K562 (cell line): ENCODE results near the gene NXN. TPM values are rescaled to one million over a fixed set of nuclear protein-coding genes. Genes with fewer than 3 reads are reported as not detected.

Experiments used
- CBFA2T3 ChIP-seq: fragments of 450-650 bp; IDR thresholded peaks from 2 replicates; pipeline ENCODE4 v1.6.1; 2017
- E2F8 ChIP-seq: fragments of 450-650 bp; IDR thresholded peaks from 2 replicates; pipeline ENCODE4 v1.7.1; 2018; ENCODE audit warnings: mild to moderate bottlenecking, low read depth; ENCODE audit not compliant: partially characterized antibody
- GATAD2A ChIP-seq: fragments of 450-650 bp; IDR thresholded peaks from 2 replicates; pipeline ENCODE4 v1.6.1; 2017
- GTF2A2 ChIP-seq: IDR thresholded peaks from 2 replicates; pipeline ENCODE4 v1.6.1; 2016; ENCODE audit warnings: mild to moderate bottlenecking, missing genetic modification characterization, missing compliant biosample characterization
- JUN ChIP-seq, 2 experiments: sonication (generic) in 1 of 2; formaldehyde crosslinking in 1 of 2; IDR thresholded peaks; 2 replicates each; pipeline versions ENCODE4 v1.6.1 to v1.8.0; 2012 to 2022; ENCODE audit warnings: borderline replicate concordance in 2 of 2, mild to moderate bottlenecking in 2 of 2, improper control_type of control experiment in 1 of 2, low read depth in 1 of 2, low read length in 1 of 2, missing genetic modification reagents in 1 of 2
- MAX ChIP-seq: sonication (generic); formaldehyde crosslinking; IDR thresholded peaks from 2 replicates; pipeline ENCODE4 v1.9.0; 2022; ENCODE audit warnings: mild to moderate bottlenecking, missing genetic modification reagents
- MBD2 ChIP-seq: sonication (generic); IDR thresholded peaks from 2 replicates; pipeline ENCODE4 v1.6.1; 2016; ENCODE audit warnings: low read depth, borderline replicate concordance
- MEIS2 ChIP-seq: fragments of 450-650 bp; IDR thresholded peaks from 2 replicates; pipeline ENCODE4 v1.6.1; 2014; ENCODE audit warnings: mild to moderate bottlenecking; ENCODE audit not compliant: partially characterized antibody
- MLLT1 ChIP-seq, 2 experiments: fragments of 450-650 bp; IDR thresholded peaks; 2 replicates each; pipeline ENCODE4 v1.6.1; 2016
- MTA3 ChIP-seq: fragments of 450-650 bp; formaldehyde crosslinking; IDR thresholded peaks from 2 replicates; pipeline ENCODE4 v1.6.1; 2017; ENCODE audit warnings: mild to moderate bottlenecking, borderline replicate concordance
- NCOA6 ChIP-seq: fragments of 450-650 bp; IDR thresholded peaks from 2 replicates; pipeline ENCODE4 v1.6.1; 2017; ENCODE audit warnings: mild to moderate bottlenecking
- NELFE ChIP-seq: IDR thresholded peaks from 2 replicates; pipeline ENCODE4 v1.6.1; 2011; ENCODE audit warnings: mild to moderate bottlenecking; ENCODE audit not compliant: insufficient read depth, insufficient read length
- POLR2AphosphoS2 ChIP-seq: IDR thresholded peaks from 2 replicates; pipeline ENCODE4 v1.6.1; 2012; ENCODE audit warnings: low read length, improper control_type of control experiment
- SMARCE1 ChIP-seq: fragments of 450-650 bp; IDR thresholded peaks from 2 replicates; pipeline ENCODE4 v1.7.1; 2016; ENCODE audit warnings: mild to moderate bottlenecking
- TFE3 ChIP-seq: fragments of 450-650 bp; formaldehyde crosslinking; IDR thresholded peaks from 2 replicates; pipeline ENCODE4 v1.4.0; 2020; ENCODE audit warnings: mild to moderate bottlenecking, mixed read lengths
- TRIM24 ChIP-seq, 2 experiments: fragments of 450-650 bp; IDR thresholded peaks; 2 replicates each; pipeline ENCODE4 v1.6.1; 2016
- ZBTB2 ChIP-seq: fragments of 450-650 bp; IDR thresholded peaks from 2 replicates; pipeline ENCODE4 v1.6.1; 2016; ENCODE audit warnings: antibody characterized with exemption
- ZNF239 ChIP-seq: fragments of 250-450 bp; sonication (Bioruptor Pico); IDR thresholded peaks from 2 replicates; pipeline ENCODE4 v1.4.0; 2020; ENCODE audit warnings: mild to moderate bottlenecking
- ZNF395 ChIP-seq: fragments of 200-800 bp; sonication (Bioruptor generic); IDR thresholded peaks from 2 replicates; pipeline ENCODE4 v1.6.1; 2017; ENCODE audit warnings: missing genetic modification characterization, missing compliant biosample characterization
- ZNF830 ChIP-seq: fragments of 250-450 bp; sonication (Bioruptor Pico); IDR thresholded peaks from 2 replicates; pipeline ENCODE4 v1.5.0; 2021; ENCODE audit warnings: mild to moderate bottlenecking
- polyA plus RNA-seq, 8 experiments: library from polyadenylated mRNA; depleted of rRNA in 4 of 8; stranded (reverse) in 5 of 8; unstranded in 3 of 8; fragments of >200 nt; fragmentation: Nextera tagmentation in 2 of 8; fragmentation: Illumina TruSeq in 1 of 8; extraction: Ambion mirVana in 2 of 8; extraction: Trizol in 1 of 8; gene quantifications; 2 replicates each; pipeline versions ENCODE4 v1.2.1 to v1.2.3, GENCODE V29; 2011 to 2014; ENCODE audit warnings: inconsistent platforms in 1 of 8, missing spikeins in 1 of 8
- total RNA-seq, 7 experiments: library from RNA; depleted of rRNA in 6 of 7; stranded (reverse); fragments of >200 nt in 6 of 7; fragmentation: Illumina TruSeq in 2 of 7; extraction: Trizol in 2 of 7; gene quantifications; 2 replicates each; pipeline versions ENCODE4 v1.2.1 to v1.2.3, GENCODE V29; 2011 to 2021; ENCODE audit warnings: low replicate concordance in 1 of 7

NXN gene
- total and polyA plus RNA-seq, 9 of the 15 experiments (the other 6 are each of a cell fraction or from before 2014, with no cell fraction given) = 0.08 to 0.39 (median 0.29) TPM; not detected in 5

- TF ChIP-seq CBFA2T3 (no peak), ZNF239 (CRISPR knock-in tag) (no peak), NELFE (no peak), GATAD2A (no peak), MBD2 (no peak), GTF2A2 (tag) (no peak), E2F8 (no peak), NCOA6 (peak; percentile 85; the same call in 1 of the 2 replicates), MAX (CRISPR knock-in tag) (peak; percentile 81), ZBTB2 (no peak), ZNF395 (CRISPR knock-in tag) (no peak), POLR2AphosphoS2 (no peak), TRIM24 (IDR thresholded peaks at IDR 0.05) (no peak), TFE3 (CRISPR knock-in tag) (no peak), JUN (IDR thresholded peaks at IDR 0.05; ENCODE audit: borderline replicate concordance, low read depth, low read length) (no peak), JUN (CRISPR knock-in tag; IDR thresholded peaks at IDR 0.05; ENCODE audit: borderline replicate concordance) (no peak), MEIS2 (no peak), MLLT1 (IDR thresholded peaks at IDR 0.05) (no peak), ZNF830 (no peak), SMARCE1 (0 out of 2 replicates have a peak, but pooled peaks have one; percentile 20), MTA3 (no peak)
Measured at GRCh38 chr17:751269-752001, 228.1 kb downstream of the NXN start (continued).
